Ascending aorta (tissue), 2 donors: ENCODE results near the gene LRIG1. TPM values are rescaled to one million over a fixed set of nuclear protein-coding genes. Genes with fewer than 3 reads are reported as not detected.
A peak's percentile ranks its signal among the peaks of the same experiment; 100 is the strongest.

ENCODE experiments used
- DNase-seq, 2 donors: peaks; one replicate each; pipeline ENCODE4 v3.0.0-alpha.2; 2019; ENCODE audit warnings: low spot score in 2 of 2
- H3K27ac ChIP-seq, 2 donors: fragments of 200-600 bp; sonication (generic); one replicate each; pipeline ENCODE4 v1.5.1; 2016 to 2017; ENCODE audit warnings: mild to moderate bottlenecking in 1 of 2
- H3K27me3 ChIP-seq: fragments of 200-600 bp; sonication (generic); one replicate; pipeline ENCODE4 v1.5.1; 2017
- H3K36me3 ChIP-seq, 2 donors: fragments of 200-600 bp; sonication (generic); one replicate each; pipeline ENCODE4 v1.5.1; 2016
- H3K4me1 ChIP-seq, 2 donors: fragments of 200-600 bp; sonication (generic); one replicate each; pipeline ENCODE4 v1.5.1; 2016 to 2017; ENCODE audit warnings: mild to moderate bottlenecking in 1 of 2
- H3K4me3 ChIP-seq, 2 donors: fragments of 200-600 bp; sonication (generic); one replicate each; pipeline ENCODE4 v1.5.1; 2016 to 2017; ENCODE audit warnings: mild to moderate bottlenecking in 1 of 2
- H3K9me3 ChIP-seq, 2 donors: fragments of 200-600 bp; sonication (generic); one replicate each; pipeline ENCODE4 v1.5.1; 2016
- intact Hi-C: fragments of 100-400 bp; cut with DNase I; formaldehyde crosslinking; loops from one replicate; pipeline ENCODE4 v1.15.1; 2023
- total RNA-seq: library from RNA; depleted of rRNA; stranded (reverse); fragments of >200 nt; gene quantifications from one replicate; pipeline ENCODE4 v1.1.0, GENCODE V29; 2016
- TF ChIP-seq, protein P1 (sequence below), 3 experiments: fragments of 200-600 bp in 2 of 3; fragments of 450-650 bp in 1 of 3; sonication (generic) in 2 of 3; IDR thresholded peaks; one replicate each; pipeline ENCODE4 v1.5.1; 2016 to 2019; ENCODE audit warnings: antibody characterized with exemption in 3 of 3, mild to moderate bottlenecking in 1 of 3, moderate library complexity in 1 of 3

LRIG1 gene
- total RNA-seq, 1 donor from 2014 or later, result 62.3 TPM

DNA sequence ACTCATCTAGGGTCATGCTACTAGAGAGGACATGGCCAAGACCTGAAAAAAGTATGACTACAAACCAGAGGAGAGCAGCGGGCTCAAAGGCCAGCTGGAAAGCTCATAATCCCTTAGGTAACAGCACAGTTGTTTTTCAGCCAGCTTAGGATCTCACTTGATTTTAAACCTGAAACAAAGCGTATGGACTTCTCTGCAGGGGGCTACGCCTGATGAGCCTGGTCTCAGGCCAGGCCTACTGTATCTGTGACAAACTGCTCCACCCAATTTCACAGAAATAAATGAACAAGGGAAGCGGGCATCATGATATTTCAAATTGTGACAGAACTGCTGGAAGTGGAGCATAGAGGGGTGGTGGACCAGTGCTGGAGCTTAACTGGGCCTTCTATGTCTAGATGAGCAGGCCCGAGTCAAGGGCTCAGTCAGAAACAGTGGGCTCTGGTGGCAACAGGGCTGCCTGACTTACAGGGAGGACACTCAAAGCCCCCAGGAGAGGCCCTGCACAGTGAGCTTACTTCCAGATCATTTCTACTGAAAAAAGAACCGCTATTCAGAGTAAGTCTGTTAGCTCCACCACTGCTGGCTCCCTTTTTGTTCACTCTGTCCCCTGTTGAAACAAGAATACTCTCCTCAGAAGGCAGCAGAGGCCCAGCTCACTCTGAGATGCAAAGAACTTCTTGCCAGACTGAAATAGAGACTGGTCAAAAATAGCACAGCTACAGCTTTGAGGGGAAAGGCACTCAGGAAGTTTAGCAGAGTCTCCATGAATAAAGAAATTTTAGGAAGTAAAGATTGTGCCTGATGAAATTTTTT lies 47.0 kb downstream of the LRIG1 start:
- no peaks in the 10 kb centered on the region for H3K27me3 ChIP-seq
- H3K27ac ChIP-seq, result peak overlapping the region; percentile 79 to 84
- TF ChIP-seq, protein P1, sequence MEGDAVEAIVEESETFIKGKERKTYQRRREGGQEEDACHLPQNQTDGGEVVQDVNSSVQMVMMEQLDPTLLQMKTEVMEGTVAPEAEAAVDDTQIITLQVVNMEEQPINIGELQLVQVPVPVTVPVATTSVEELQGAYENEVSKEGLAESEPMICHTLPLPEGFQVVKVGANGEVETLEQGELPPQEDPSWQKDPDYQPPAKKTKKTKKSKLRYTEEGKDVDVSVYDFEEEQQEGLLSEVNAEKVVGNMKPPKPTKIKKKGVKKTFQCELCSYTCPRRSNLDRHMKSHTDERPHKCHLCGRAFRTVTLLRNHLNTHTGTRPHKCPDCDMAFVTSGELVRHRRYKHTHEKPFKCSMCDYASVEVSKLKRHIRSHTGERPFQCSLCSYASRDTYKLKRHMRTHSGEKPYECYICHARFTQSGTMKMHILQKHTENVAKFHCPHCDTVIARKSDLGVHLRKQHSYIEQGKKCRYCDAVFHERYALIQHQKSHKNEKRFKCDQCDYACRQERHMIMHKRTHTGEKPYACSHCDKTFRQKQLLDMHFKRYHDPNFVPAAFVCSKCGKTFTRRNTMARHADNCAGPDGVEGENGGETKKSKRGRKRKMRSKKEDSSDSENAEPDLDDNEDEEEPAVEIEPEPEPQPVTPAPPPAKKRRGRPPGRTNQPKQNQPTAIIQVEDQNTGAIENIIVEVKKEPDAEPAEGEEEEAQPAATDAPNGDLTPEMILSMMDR (IDR thresholded peaks at IDR 0.05), result no peak
- DNase-seq, result peak in 1 of 2 donors; percentile 47
- intact Hi-C loops, result loop anchor here (2.0 kb wide), 2 partner anchors 13 to 35 kb away; no protein-coding TSS in a partner anchor
- no peak overlapping the region for H3K4me3 ChIP-seq
- H3K4me1 ChIP-seq, result peaks cover 39 to 66% of the 10 kb centered on the region in 2 donors
- H3K9me3 ChIP-seq, result no peaks in the 10 kb centered on the region
- peaks cover 6 to 8% of the 10 kb centered on the region in 2 donors for H3K36me3 ChIP-seq

DNA sequence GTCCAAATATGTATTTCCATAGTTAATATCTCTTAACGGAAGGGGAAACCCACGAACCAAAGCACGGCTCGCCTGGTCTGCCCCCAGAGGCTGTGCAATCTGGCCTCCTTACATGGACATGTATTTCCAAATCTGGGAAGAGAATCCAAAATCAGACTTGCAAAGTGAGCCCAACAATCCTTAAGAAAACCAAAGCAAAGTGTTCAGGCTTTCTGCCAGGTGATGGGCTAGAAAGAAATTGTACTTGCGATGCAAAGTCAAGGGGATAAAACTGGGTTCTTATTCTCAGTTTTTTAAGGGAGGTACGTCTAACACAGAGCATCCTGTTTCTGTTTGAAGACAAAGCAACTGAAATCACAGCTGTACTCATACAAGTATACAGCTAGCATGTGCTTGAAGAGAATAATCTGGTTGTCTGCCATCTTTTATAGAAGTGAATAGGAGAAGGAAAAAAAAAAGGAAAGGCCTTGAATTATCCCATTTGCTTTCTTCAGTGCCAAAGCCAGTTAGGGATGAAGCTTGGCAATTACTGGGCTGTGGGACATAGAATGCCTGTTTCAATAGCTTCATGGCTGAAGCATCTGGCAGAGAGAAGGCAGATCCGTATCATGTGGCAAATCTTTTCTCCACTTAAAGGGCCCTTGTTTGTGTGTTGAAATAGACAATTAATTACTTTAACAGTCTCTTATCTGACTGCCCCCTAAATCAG lies 48.4 kb downstream of the LRIG1 start:
- peaks cover 39 to 72% of the 10 kb centered on the region in 2 donors for H3K4me1 ChIP-seq
- intact Hi-C loops, result loop anchor here (2.0 kb wide), 1 partner anchor 14 kb away; no protein-coding TSS in a partner anchor
- H3K9me3 ChIP-seq, result no peaks in the 10 kb centered on the region
- peak in 1 of 2 donors; percentile 62 for DNase-seq
- peaks cover 0 to 3% of the 10 kb centered on the region in 2 donors for H3K36me3 ChIP-seq
- peak overlapping the region in 1 of 2 donors; percentile 6 for H3K4me3 ChIP-seq
- peak overlapping the region; percentile 79 to 84 for H3K27ac ChIP-seq
- no peaks in the 10 kb centered on the region for H3K27me3 ChIP-seq
- TF ChIP-seq, protein P1 (IDR thresholded peaks at IDR 0.05), result no peak

DNA sequence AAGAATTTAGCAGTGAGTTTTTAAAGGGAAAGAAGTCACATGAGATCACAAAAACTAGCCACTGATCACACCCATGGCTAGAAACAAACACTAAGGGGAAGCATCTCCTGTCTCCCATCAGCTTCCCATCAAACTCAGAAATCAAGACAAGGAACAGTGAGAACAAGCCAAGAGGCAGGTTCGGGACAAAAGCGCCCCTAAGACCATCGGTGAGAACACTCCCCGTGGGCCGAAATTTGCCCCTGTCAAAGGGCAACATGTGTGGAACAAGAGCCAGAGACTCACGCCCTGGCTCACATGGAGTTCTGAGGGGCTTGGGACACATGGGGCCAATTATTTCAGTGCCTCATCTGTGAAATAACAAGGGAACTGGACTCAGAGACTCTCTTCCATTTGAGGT lies 49.1 kb downstream of the LRIG1 start:
- Histone ChIP-seq H3K27ac (peak overlapping the region; percentile 79 to 84), H3K36me3 (peaks cover 0 to 2% of the 10 kb centered on the region in 2 donors), H3K4me1 (peaks cover 39 to 70% of the 10 kb centered on the region in 2 donors), H3K27me3 (no peaks in the 10 kb centered on the region), H3K9me3 (no peaks in the 10 kb centered on the region), H3K4me3 (peak overlapping the region in 1 of 2 donors; percentile 6)
- intact Hi-C loops, result loop anchor here (2.0 kb wide), 1 partner anchor 15 kb away; no protein-coding TSS in a partner anchor
- TF ChIP-seq, protein P1 (IDR thresholded peaks at IDR 0.05), result no peak
- peak in 1 of 2 donors; percentile 56 for DNase-seq

DNA sequence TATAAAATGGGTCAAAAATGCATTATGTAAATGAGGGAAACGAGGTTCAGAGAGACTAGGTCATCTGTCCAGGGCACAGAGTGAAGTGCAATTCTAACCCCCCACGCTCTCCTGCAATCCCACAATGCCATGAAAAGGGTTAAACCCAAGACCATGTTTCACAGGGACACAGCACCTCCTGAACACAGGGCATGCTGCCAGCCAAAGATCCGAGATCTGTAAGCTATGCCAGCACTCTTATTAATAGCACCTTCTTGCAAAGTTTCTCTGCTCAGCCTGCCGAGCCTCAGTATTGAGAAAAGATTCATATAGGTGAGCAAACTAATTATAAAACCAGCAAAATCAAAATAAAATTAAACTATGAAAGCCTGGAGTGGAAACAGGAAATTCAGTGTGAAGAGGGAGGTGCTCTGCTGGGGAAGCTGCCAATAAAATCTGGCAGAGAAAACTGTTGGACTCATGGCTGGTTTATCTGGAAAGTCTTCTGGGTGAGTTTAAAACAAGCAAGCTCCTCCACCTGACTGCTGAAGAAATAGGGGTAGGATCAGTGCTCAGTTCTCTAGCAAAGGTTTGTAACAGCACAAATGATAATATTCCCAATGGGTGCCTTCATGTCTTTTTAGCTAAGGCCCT lies 50.3 kb downstream of the LRIG1 start:
- peak overlapping the region in 1 of 2 donors; percentile 23 for H3K4me3 ChIP-seq
- DNase-seq, result peak in 1 of 2 donors; percentile 80
- peaks cover 39 to 67% of the 10 kb centered on the region in 2 donors for H3K4me1 ChIP-seq
- TF ChIP-seq, protein P1 (IDR thresholded peaks at IDR 0.05), result no peak
- no peaks in the 10 kb centered on the region for H3K27me3 ChIP-seq
- H3K36me3 ChIP-seq, result no peaks in the 10 kb centered on the region
- peak overlapping the region; percentile 79 to 84 for H3K27ac ChIP-seq
- H3K9me3 ChIP-seq, result no peaks in the 10 kb centered on the region
- intact Hi-C loops, result loop anchor here (1.0 kb wide), 1 partner anchor 51 kb away; the partner anchor contains the start of gene LRIG1

DNA sequence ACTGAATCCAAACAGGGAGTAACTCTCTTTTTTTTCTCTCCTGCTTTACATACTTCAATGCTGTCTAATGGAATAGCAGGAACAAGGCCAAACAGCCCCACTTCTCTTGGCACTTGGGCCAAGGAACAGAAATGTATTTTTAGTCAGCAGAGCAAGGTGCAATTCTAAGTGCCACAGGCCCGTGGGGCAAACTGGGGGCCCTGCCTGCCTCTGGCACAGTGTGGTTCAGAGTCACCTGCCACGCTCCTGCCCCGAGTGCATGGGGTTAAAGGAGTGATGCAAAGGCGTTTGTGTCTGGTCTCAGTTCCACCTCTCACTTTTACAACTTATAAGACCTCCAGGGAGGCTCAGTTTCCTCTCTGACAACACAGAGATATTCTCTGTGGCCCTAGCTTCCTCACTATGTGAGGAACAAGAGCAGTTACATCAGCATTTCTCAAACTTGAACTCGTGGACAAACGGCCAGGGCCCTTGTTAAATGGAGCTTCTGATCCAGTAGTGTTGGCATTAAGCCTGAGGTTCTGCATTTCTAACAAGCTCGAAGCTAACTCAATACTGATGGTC lies 51.3 kb downstream of the LRIG1 start:
- peak in 1 of 2 donors; percentile 73 for DNase-seq
- peaks cover 34 to 66% of the 10 kb centered on the region in 2 donors for H3K4me1 ChIP-seq
- H3K27ac ChIP-seq, result peak overlapping the region; percentile 79 to 84
- no peaks in the 10 kb centered on the region for H3K36me3 ChIP-seq
- no peak overlapping the region for H3K4me3 ChIP-seq
- no peaks in the 10 kb centered on the region for H3K9me3 ChIP-seq
- intact Hi-C loops, result no loop called here
- H3K27me3 ChIP-seq, result no peaks in the 10 kb centered on the region
- TF ChIP-seq, protein P1 (IDR thresholded peaks at IDR 0.05), result no peak
